ENCODE measurements around the gene HDAC1.

The HDAC1 gene

GRCh38 chr1:32335790-32336590 is 44.1 kb downstream of the HDAC1 start, which contains the start of gene MARCKSL1:
Gene MARCKSL1 (minus strand): TSS chr1:32336233. CDS start chr1:32336033, 200 bp downstream.
- TF ChIP-seq CTCF (IDR thresholded peaks at IDR 0.05; ENCODE audit: low read length, missing control alignments) = no peak
- H3K4me3 ChIP-seq (replicated peaks; ENCODE audit: low read depth, low read length) = peak within 1 kb of the TSS; percentile 79
- peak; percentile 73 for DNase-seq (ENCODE audit: low read depth)

DNA sequence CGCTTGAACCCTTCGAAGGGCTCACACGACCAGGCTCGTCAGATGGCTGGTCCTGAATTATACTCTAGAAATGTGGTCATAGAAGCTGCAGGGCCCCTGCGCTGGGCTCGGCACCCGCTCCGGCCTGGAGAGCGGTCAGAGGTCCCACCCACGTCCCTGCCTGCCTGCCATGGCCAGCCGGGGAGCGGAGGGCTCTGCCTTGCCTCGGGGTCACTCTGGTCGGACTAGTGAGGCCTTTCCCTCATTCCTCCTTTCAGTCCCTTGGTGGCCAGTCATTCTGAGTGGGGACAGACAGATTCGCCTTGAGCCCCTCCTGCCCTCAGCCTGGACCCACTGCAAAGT is 44.7 kb downstream of the HDAC1 start:
- no peak for TF ChIP-seq CTCF (IDR thresholded peaks at IDR 0.05; ENCODE audit: low read length, missing control alignments)
- DNase-seq (ENCODE audit: low read depth) = no peak
- no peak overlapping the region for H3K4me3 ChIP-seq (replicated peaks; ENCODE audit: low read depth, low read length)

DNA sequence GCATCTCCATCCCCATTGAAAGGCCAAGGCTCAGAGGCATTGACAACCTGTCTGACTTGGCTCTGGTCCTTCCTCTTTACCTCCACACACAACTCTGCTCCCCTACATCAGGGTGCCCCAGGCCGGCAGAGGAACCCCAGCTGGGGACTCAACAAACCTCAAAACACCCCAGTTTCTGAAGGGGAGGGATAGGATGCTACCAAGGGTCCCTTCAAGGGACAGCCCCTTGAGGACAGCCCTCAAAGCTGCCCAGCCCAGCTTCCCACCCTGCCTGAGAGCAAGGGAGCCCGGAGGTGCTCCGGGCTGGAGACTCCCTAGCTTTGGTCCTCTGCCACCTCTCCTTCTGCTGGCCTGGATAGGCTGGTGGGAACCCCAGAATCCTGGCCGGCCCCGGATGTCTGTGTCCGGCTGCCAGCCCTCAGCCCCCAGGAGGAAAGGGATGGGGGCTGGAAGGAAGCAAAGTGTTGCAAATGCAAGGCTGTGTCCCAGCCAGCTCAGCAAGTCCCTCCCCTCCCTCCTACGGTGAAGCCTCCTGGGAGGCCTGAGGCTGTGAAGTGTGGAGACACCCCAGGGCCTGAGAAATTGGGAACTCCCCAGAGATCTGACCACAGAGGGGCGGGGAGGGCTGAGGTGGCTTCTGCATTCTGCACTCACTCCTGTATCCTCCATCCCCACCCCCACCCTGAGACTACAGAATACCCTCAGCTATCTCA is 45.2 kb downstream of the HDAC1 start:
- DNase-seq (ENCODE audit: low read depth) = peak; percentile 68
- H3K4me3 ChIP-seq (replicated peaks; ENCODE audit: low read depth, low read length) = no peak overlapping the region

GRCh38 chr1:32337855-32338636 is 46.2 kb downstream of the HDAC1 start:
- TF ChIP-seq CTCF (IDR thresholded peaks at IDR 0.05; ENCODE audit: low read length, missing control alignments) = no peak
- no peak overlapping the region for H3K4me3 ChIP-seq (replicated peaks; ENCODE audit: low read depth, low read length)
- peak; percentile 74 for DNase-seq (ENCODE audit: low read depth)

More for the DNA sequence above, 45.2 kb downstream of the HDAC1 start:
- no peak for TF ChIP-seq CTCF (IDR thresholded peaks at IDR 0.05; ENCODE audit: low read length, missing control alignments)

DNA sequence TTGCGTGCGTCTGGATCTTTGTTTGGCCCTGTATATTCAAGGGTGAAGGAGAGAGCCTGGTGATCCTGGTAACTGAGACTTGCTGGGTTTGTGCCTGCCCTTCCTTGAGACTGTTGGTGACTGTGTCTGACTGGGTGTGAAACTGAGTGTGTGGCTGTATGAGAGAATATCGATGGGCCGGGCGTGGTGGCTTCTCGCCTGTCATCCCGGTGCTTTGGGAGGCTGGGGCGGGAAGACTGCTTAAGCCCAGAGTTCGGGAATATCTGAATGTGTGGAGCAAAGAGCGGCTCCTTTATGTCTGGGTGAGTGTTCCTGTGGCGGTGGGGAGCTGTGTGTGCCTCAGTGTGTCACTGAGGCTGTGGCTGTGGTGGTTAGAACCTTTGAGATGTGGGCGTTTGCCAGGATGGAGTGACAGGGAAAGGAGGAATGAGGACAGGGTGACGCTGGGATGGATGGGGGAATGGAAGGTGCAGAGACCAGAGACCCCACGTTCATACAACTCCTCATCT is 46.8 kb downstream of the HDAC1 start:
- DNase-seq (ENCODE audit: low read depth) = no peak
- no peak for TF ChIP-seq CTCF (IDR thresholded peaks at IDR 0.05; ENCODE audit: low read length, missing control alignments)
- no peak overlapping the region for H3K4me3 ChIP-seq (replicated peaks; ENCODE audit: low read depth, low read length)

- H3K4me3 ChIP-seq (replicated peaks; ENCODE audit: low read depth, low read length) = no peak overlapping the region
- peak; percentile 68 for DNase-seq (ENCODE audit: low read depth)
- no peak for TF ChIP-seq CTCF (IDR thresholded peaks at IDR 0.05; ENCODE audit: low read length, missing control alignments)
Measured at GRCh38 chr1:32339363-32339978, 47.6 kb downstream of the HDAC1 start.
